HG03196 (cell line): ENCODE measurements around the gene KRTAP6-2.

Experiments used
- ATAC-seq: cut with Tn5 transposase; IDR thresholded peaks from one replicate; pipeline ENCODE4 v1.9.1; 2021; ENCODE audit not compliant: unreplicated experiment

KRTAP6-2 gene

DNA sequence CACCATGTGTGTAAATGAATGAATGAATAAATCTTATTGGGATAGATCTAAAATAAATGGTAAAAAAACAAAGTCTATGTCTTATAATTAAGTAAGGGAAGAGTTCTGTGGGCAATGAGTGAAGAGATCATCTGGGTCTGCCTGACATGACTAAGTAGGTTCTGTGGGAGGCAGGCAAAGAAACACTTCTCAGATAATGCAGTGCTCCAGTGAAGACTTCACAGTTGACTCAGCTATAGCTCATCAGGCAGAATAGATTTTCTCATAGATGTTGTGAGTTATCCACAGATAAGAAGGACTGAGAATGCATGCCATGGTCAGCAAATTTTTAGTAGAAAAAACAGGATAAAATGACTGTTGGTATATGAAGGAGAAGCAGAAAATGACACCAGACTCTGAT, 20.9 kb downstream of the KRTAP6-2 start:
- ATAC-seq, result no peak

DNA sequence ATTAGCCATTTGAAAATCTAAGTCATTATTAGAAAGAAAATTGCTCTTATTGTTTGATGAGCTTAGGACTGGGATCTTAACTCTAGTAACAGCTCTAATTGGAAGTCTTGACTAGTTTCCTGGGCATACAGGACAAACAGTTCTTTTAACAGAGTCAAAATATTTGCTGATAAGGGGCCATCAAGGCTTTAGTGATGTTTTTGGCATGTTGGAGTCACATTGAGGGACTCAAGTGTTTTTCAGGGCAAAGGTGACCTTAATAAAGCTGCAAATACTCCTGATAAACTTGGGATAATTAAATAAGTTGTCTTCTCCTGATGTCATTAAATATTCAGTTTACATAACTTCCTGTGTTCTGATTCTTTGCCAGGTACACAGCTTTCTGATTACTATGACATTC, 31.1 kb downstream of the KRTAP6-2 start:
- ATAC-seq, result no peak

- ATAC-seq, result no peak
Observed at GRCh38 chr21:30563630-30564029, 35.1 kb downstream of the KRTAP6-2 start.

GRCh38 chr21:30563072-30563471, 35.6 kb downstream of the KRTAP6-2 start:
- ATAC-seq, result no peak

GRCh38 chr21:30561957-30562356, 36.7 kb downstream of the KRTAP6-2 start:
- ATAC-seq, result no peak

DNA sequence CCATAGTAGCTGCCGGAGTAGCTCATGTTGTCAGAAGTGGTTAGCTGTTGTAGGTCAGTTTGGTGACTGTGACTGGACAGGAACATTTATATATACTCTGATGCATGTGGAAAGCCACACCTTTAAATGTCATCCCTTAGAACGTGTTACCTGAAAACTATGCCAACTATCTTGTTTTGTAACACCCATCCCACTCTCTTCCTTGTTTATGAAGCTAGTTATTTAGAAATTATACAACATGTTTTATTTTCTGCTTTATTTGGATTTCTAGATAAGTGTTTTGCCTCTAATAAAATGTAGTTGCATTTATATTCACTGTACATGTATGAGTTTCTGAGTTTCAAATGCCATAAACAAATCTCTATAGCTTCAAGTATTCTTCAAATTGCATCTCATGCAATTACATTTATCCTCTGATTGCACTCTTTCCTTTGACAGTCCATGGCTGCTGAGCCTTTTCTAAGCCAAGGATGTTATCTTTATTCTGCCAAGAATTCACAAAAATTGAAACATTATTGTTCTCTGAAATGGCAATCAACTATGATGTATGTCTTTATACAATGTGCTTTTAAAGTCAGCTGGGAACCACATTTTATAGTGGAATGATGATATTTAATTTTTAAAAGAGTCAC, 37.3 kb downstream of the KRTAP6-2 start, which contains the start of gene KRTAP19-7:
Gene KRTAP19-7 (minus strand): TSS at position 51 of the 632 bp plus-strand sequence. CDS start 25 bp downstream, at position 26.
- no peak for ATAC-seq

- no peak for ATAC-seq
Observed at GRCh38 chr21:30555095-30555494, 43.6 kb downstream of the KRTAP6-2 start.

- ATAC-seq, result no peak
Observed at GRCh38 chr21:30552782-30553181, 45.9 kb downstream of the KRTAP6-2 start.
